HEK293 (cell line): ENCODE data around the gene C1orf167.
A peak's percentile ranks its signal among the peaks of the same experiment; 100 is the strongest.

Source experiments
- CTCF ChIA-PET: fragments of 350-600 bp; formaldehyde crosslinking; extraction: SDS; loops from one replicate; lab custom pipeline; 2021; ENCODE audit warnings: antibody characterized with exemption; lab: Yijun Ruan, JAX
- POLR2A ChIA-PET: fragments of 300-600 bp; formaldehyde crosslinking; extraction: SDS; loops from one replicate; lab custom pipeline; 2020; ENCODE audit warnings: antibody characterized with exemption, inconsistent platforms; lab: Yijun Ruan, JAX
- H3K27ac ChIP-seq: fragments of 200-500 bp; sonication (Bioruptor generic); 2 replicates; pipeline ENCODE4 v1.5.1; 2014; ENCODE audit warnings: low read depth, low read length, control low read depth, inconsistent platforms; ENCODE audit errors: extremely low read depth
- H3K36me3 ChIP-seq, 2 experiments: fragments of 200-500 bp in 1 of 2; sonication (Bioruptor generic) in 1 of 2; 1 replicate in 1 of 2; 2 replicates in 1 of 2; pipeline ENCODE4 v1.5.1; 2014 to 2017; ENCODE audit warnings: inconsistent platforms in 2 of 2, low read length in 2 of 2; ENCODE audit not compliant: control insufficient read depth in 2 of 2, insufficient read depth in 1 of 2
- H3K4me1 ChIP-seq: fragments of 200-500 bp; sonication (Bioruptor generic); 2 replicates; pipeline ENCODE4 v1.5.1; 2014; ENCODE audit warnings: mild to moderate bottlenecking, low read length, inconsistent platforms; ENCODE audit not compliant: control insufficient read depth, insufficient read depth
- H3K4me3 ChIP-seq: 2 replicates; pipeline ENCODE4 v1.5.1; 2011; ENCODE audit warnings: low read depth, mild to moderate bottlenecking, control low read depth, low read length, moderate library complexity
- H3K9me3 ChIP-seq: fragments of 200-500 bp; sonication (Bioruptor generic); 2 replicates; pipeline ENCODE4 v1.5.1; 2014; ENCODE audit warnings: low read depth, low read length, inconsistent platforms; ENCODE audit not compliant: control insufficient read depth, insufficient read depth
- GLIS1 ChIP-seq: fragments of 450-650 bp; formaldehyde crosslinking; IDR thresholded peaks from 2 replicates; pipeline ENCODE4 v1.5.1; 2016; ENCODE audit warnings: missing biosample characterization, missing genetic modification characterization
- HOXD13 ChIP-seq: sonication (generic); formaldehyde crosslinking; IDR thresholded peaks from 2 replicates; pipeline ENCODE4 v1.8.0; 2022; ENCODE audit warnings: missing genetic modification reagents, borderline replicate concordance
- KLF7 ChIP-seq: fragments of 450-650 bp; formaldehyde crosslinking; IDR thresholded peaks from 2 replicates; pipeline ENCODE4 v1.5.1; 2016; ENCODE audit warnings: missing biosample characterization, missing genetic modification characterization, borderline replicate concordance
- KLF8 ChIP-seq: fragments of 450-650 bp; formaldehyde crosslinking; IDR thresholded peaks from 2 replicates; pipeline ENCODE4 v1.5.1; 2016; ENCODE audit warnings: missing biosample characterization, missing genetic modification characterization
- KLF9 ChIP-seq: fragments of 450-650 bp; formaldehyde crosslinking; IDR thresholded peaks from 2 replicates; pipeline ENCODE4 v1.5.1; 2016; ENCODE audit warnings: missing biosample characterization, missing genetic modification characterization, low read depth
- SCRT1 ChIP-seq: fragments of 450-650 bp; formaldehyde crosslinking; IDR thresholded peaks from 2 replicates; pipeline ENCODE4 v1.5.1; 2016; ENCODE audit warnings: missing biosample characterization, missing genetic modification characterization, borderline replicate concordance
- ZBTB20 ChIP-seq: fragments of 450-650 bp; formaldehyde crosslinking; IDR thresholded peaks from 2 replicates; pipeline ENCODE4 v1.5.1; 2016; ENCODE audit warnings: missing biosample characterization, missing genetic modification characterization
- ZBTB48 ChIP-seq: fragments of 450-650 bp; formaldehyde crosslinking; IDR thresholded peaks from 2 replicates; pipeline ENCODE4 v1.5.1; 2016; ENCODE audit warnings: missing biosample characterization, missing genetic modification characterization
- ZBTB7A ChIP-seq: fragments of 450-650 bp; formaldehyde crosslinking; IDR thresholded peaks from 2 replicates; pipeline ENCODE4 v1.5.1; 2016; ENCODE audit warnings: low read depth, missing biosample characterization, missing genetic modification characterization
- ZEB2 ChIP-seq: fragments of 450-650 bp; formaldehyde crosslinking; IDR thresholded peaks from 2 replicates; pipeline ENCODE4 v1.5.1; 2016; ENCODE audit warnings: missing biosample characterization, missing genetic modification characterization
- ZNF121 ChIP-seq: fragments of 450-650 bp; formaldehyde crosslinking; IDR thresholded peaks from 2 replicates; pipeline ENCODE4 v1.5.1; 2016; ENCODE audit warnings: missing biosample characterization, missing genetic modification characterization
- ZNF19 ChIP-seq: fragments of 450-650 bp; formaldehyde crosslinking; IDR thresholded peaks from 2 replicates; pipeline ENCODE4; 2016; ENCODE audit warnings: missing biosample characterization, missing genetic modification characterization, low read depth
- ZNF350 ChIP-seq: fragments of 450-650 bp; formaldehyde crosslinking; IDR thresholded peaks from 2 replicates; pipeline ENCODE4 v1.5.0; 2017; ENCODE audit warnings: missing biosample characterization, mild to moderate bottlenecking, missing genetic modification characterization
- ZNF621 ChIP-seq: fragments of 450-650 bp; formaldehyde crosslinking; IDR thresholded peaks from 2 replicates; pipeline ENCODE4 v1.5.1; 2017; ENCODE audit warnings: missing biosample characterization, missing genetic modification characterization
- ZNF701 ChIP-seq: fragments of 450-650 bp; formaldehyde crosslinking; IDR thresholded peaks from 2 replicates; pipeline ENCODE4 v1.5.1; 2016; ENCODE audit warnings: missing biosample characterization, missing genetic modification characterization
- ZNF747 ChIP-seq: fragments of 450-650 bp; formaldehyde crosslinking; IDR thresholded peaks from 2 replicates; pipeline ENCODE4 v1.5.1; 2016; ENCODE audit warnings: missing biosample characterization, missing genetic modification characterization
- ZSCAN30 ChIP-seq: fragments of 450-650 bp; IDR thresholded peaks from 2 replicates; pipeline ENCODE4 v1.5.1; 2018; ENCODE audit warnings: missing biosample characterization, mild to moderate bottlenecking, missing genetic modification characterization, moderate library complexity
- TF ChIP-seq, protein P1 (sequence below): fragments of 450-650 bp; formaldehyde crosslinking; IDR thresholded peaks from 2 replicates; pipeline ENCODE4 v1.5.1; 2016; ENCODE audit warnings: missing biosample characterization, missing genetic modification characterization
- TF ChIP-seq, protein P2 (sequence below): fragments of 450-650 bp; formaldehyde crosslinking; conservative IDR thresholded peaks from 2 replicates; pipeline ENCODE4 v1.5.1; 2016; ENCODE audit warnings: low read depth, missing biosample characterization, missing genetic modification characterization
- TF ChIP-seq, protein P3 (sequence below): fragments of 450-650 bp; formaldehyde crosslinking; IDR thresholded peaks from 2 replicates; pipeline ENCODE4 v1.5.1; 2016; ENCODE audit warnings: missing biosample characterization, missing genetic modification characterization
- TF ChIP-seq, protein P4 (sequence below): fragments of 450-650 bp; formaldehyde crosslinking; optimal IDR thresholded peaks from 2 replicates; pipeline ENCODE3; 2016; ENCODE audit warnings: missing biosample characterization, mild to moderate bottlenecking, missing genetic modification characterization
- TF ChIP-seq, protein P5 (sequence below): fragments of 450-650 bp; formaldehyde crosslinking; IDR thresholded peaks from 2 replicates; pipeline ENCODE4 v1.5.1; 2016; ENCODE audit warnings: missing biosample characterization, missing genetic modification characterization
- TF ChIP-seq, protein P6 (sequence below): fragments of 450-650 bp; formaldehyde crosslinking; IDR thresholded peaks from 2 replicates; pipeline ENCODE4 v1.5.1; 2016; ENCODE audit warnings: missing biosample characterization, missing genetic modification characterization

The C1orf167 gene

DNA sequence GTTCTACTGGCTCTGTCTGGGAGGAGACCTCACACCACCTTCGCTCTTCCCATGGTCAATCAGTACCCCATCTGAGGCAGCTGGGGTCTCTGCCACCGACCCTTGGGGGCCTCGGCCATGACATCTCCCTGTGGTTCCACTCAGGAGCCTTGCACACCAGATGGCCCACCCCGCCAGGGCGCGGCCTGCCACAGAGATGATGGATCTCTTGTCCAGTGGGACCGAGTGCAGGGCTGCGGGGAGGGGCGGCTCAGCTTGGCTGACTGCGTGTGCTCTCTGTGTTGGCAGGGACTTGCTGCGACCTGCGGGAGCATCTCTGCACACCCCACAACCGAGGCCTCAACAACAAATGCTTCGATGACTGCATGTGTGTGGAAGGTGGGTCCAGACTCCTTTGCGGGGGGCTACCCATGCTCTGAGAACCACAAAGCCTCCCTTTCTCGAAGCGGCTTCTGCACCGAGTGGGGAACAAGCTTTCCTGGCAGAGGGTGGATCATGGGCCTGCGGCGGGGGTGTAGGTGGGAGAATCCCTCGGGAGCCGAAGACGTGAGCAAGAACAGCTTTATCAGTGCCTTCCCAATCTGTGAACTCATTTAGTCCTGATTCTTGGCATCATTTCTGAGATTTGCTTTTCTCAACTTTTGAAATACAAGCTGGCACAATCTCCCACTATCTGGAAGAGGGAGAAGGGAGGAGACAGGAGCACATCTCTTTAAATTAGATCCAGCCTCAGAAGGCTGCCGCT, 47.0 kb upstream of the C1orf167 start (continued):
- TF ChIP-seq KLF7 (no peak), ZNF621 (no peak), ZNF121 (no peak), ZBTB7A (tag by site-specific recombination) (no peak), SCRT1 (no peak), KLF9 (no peak)
- TF ChIP-seq, protein P1, sequence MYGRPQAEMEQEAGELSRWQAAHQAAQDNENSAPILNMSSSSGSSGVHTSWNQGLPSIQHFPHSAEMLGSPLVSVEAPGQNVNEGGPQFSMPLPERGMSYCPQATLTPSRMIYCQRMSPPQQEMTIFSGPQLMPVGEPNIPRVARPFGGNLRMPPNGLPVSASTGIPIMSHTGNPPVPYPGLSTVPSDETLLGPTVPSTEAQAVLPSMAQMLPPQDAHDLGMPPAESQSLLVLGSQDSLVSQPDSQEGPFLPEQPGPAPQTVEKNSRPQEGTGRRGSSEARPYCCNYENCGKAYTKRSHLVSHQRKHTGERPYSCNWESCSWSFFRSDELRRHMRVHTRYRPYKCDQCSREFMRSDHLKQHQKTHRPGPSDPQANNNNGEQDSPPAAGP (tag by site-specific recombination) = no peak

DNA sequence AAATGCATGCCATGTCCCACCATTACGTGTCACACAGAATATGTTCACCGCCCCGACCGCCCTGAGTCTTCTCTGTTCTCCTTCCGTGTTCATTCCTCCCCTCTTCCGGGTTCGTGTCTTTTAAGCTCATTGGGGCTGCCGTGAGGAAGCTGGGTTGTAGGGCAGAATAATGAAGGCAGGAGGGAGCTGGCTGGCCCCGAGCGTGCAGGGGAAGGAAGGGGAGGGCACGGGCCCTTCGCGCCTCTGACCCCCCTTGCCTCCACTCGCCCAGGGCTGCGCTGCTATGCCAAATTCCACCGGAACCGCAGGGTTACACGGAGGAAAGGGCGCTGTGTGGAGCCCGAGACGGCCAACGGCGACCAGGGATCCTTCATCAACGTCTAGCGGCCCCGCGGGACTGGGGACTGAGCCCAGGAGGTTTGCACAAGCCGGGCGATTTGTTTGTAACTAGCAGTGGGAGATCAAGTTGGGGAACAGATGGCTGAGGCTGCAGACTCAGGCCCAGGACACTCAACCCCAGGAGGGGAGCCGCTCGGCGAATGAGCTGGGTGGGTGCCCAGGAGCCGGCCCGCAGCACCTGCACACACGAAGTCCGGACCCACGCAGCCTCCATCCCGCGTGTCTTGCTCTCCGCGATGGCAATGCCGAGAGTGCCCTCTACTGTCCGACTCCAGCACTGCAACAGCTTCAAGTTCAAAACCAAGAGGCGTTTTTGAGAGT, 42.5 kb upstream of the C1orf167 start:
- no peak overlapping the region for H3K27ac ChIP-seq
- H3K9me3 ChIP-seq = no peaks in the 10 kb centered on the region
- peak overlapping the region; percentile 11 for H3K4me3 ChIP-seq
- H3K4me1 ChIP-seq = no peaks in the 10 kb centered on the region
- ChIA-PET CTCF (interaction anchor here (0.6 to 4.5 kb wide), 26 partner anchors 8 to 682 kb away, joined by 3 to 38 read pairs (median 4); partner anchors contain the start of genes AGTRAP, FBXO2, FBXO44 and FBXO6), POLR2A (interaction anchor here (0.6 to 1.1 kb wide), 2 partner anchors 50 to 56 kb away, joined by 3 read pairs; partner anchors contain the start of gene FBXO6)
- H3K36me3 ChIP-seq = no peaks in the 10 kb centered on the region
- TF ChIP-seq, protein P2, sequence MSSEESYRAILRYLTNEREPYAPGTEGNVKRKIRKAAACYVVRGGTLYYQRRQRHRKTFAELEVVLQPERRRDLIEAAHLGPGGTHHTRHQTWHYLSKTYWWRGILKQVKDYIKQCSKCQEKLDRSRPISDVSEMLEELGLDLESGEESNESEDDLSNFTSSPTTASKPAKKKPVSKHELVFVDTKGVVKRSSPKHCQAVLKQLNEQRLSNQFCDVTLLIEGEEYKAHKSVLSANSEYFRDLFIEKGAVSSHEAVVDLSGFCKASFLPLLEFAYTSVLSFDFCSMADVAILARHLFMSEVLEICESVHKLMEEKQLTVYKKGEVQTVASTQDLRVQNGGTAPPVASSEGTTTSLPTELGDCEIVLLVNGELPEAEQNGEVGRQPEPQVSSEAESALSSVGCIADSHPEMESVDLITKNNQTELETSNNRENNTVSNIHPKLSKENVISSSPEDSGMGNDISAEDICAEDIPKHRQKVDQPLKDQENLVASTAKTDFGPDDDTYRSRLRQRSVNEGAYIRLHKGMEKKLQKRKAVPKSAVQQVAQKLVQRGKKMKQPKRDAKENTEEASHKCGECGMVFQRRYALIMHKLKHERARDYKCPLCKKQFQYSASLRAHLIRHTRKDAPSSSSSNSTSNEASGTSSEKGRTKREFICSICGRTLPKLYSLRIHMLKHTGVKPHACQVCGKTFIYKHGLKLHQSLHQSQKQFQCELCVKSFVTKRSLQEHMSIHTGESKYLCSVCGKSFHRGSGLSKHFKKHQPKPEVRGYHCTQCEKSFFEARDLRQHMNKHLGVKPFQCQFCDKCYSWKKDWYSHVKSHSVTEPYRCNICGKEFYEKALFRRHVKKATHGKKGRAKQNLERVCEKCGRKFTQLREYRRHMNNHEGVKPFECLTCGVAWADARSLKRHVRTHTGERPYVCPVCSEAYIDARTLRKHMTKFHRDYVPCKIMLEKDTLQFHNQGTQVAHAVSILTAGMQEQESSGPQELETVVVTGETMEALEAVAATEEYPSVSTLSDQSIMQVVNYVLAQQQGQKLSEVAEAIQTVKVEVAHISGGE (tag by site-specific recombination) = no peak
- TF ChIP-seq, protein P3, sequence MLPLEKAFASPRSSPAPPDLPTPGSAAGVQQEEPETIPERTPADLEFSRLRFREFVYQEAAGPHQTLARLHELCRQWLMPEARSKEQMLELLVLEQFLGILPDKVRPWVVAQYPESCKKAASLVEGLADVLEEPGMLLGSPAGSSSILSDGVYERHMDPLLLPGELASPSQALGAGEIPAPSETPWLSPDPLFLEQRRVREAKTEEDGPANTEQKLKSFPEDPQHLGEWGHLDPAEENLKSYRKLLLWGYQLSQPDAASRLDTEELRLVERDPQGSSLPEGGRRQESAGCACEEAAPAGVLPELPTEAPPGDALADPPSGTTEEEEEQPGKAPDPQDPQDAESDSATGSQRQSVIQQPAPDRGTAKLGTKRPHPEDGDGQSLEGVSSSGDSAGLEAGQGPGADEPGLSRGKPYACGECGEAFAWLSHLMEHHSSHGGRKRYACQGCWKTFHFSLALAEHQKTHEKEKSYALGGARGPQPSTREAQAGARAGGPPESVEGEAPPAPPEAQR = no peak
- TF ChIP-seq ZNF350 (tag by site-specific recombination) = no peak
- TF ChIP-seq, protein P4, sequence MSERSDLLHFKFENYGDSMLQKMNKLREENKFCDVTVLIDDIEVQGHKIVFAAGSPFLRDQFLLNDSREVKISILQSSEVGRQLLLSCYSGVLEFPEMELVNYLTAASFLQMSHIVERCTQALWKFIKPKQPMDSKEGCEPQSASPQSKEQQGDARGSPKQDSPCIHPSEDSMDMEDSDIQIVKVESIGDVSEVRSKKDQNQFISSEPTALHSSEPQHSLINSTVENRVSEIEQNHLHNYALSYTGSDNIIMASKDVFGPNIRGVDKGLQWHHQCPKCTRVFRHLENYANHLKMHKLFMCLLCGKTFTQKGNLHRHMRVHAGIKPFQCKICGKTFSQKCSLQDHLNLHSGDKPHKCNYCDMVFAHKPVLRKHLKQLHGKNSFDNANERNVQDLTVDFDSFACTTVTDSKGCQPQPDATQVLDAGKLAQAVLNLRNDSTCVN (tag by site-specific recombination) = no peak
- no peak for TF ChIP-seq ZNF747
- 0 out of 2 replicates have a peak, but pooled peaks have one; percentile 42 for TF ChIP-seq ZSCAN30 (tag by site-specific recombination)
- TF ChIP-seq, protein P5, sequence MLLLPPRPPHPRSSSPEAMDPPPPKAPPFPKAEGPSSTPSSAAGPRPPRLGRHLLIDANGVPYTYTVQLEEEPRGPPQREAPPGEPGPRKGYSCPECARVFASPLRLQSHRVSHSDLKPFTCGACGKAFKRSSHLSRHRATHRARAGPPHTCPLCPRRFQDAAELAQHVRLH (tag by site-specific recombination) = 0 out of 2 replicates have a peak, but pooled peaks have one; percentile 10
- TF ChIP-seq, protein P6, sequence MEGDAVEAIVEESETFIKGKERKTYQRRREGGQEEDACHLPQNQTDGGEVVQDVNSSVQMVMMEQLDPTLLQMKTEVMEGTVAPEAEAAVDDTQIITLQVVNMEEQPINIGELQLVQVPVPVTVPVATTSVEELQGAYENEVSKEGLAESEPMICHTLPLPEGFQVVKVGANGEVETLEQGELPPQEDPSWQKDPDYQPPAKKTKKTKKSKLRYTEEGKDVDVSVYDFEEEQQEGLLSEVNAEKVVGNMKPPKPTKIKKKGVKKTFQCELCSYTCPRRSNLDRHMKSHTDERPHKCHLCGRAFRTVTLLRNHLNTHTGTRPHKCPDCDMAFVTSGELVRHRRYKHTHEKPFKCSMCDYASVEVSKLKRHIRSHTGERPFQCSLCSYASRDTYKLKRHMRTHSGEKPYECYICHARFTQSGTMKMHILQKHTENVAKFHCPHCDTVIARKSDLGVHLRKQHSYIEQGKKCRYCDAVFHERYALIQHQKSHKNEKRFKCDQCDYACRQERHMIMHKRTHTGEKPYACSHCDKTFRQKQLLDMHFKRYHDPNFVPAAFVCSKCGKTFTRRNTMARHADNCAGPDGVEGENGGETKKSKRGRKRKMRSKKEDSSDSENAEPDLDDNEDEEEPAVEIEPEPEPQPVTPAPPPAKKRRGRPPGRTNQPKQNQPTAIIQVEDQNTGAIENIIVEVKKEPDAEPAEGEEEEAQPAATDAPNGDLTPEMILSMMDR (tag by site-specific recombination) = peak; percentile 93
- peak; percentile 77 for TF ChIP-seq ZBTB48 (tag by site-specific recombination)
- TF ChIP-seq KLF8 (tag by site-specific recombination) = peak; percentile 29; the same call in 1 of the 2 replicates
- peak; percentile 28; the same call in 1 of the 2 replicates for TF ChIP-seq ZBTB20
- peak; percentile 62 for TF ChIP-seq GLIS1 (tag by site-specific recombination)
- TF ChIP-seq ZEB2 (tag by site-specific recombination) = 0 out of 2 replicates have a peak, but pooled peaks have one; percentile 67
- TF ChIP-seq HOXD13 (CRISPR knock-in tag) = no peak
- TF ChIP-seq ZNF701 (tag by site-specific recombination) = no peak
- TF ChIP-seq ZNF19 (tag by site-specific recombination) = no peak
